Smooth muscle cell (in vitro differentiated cells): ENCODE measurements around the gene KLHL29. TPM values are rescaled to one million over a fixed set of nuclear protein-coding genes. Genes with fewer than 3 reads are reported as not detected.
"Not testable (repeated sequence)": the region's sequence is repeated elsewhere in the genome, so short reads cannot be mapped to it uniquely, and the experiment has no call there.

Experiments used
- DNase-seq: peaks from one replicate; lab custom pipeline; 2025; ENCODE audit not compliant: unreplicated experiment; lab: John Stamatoyannopoulos, UW
- H2AFZ ChIP-seq: fragments of 200-600 bp; sonication (generic); 2 replicates; pipeline ENCODE4 v1.6.0; 2016; ENCODE audit warnings: antibody characterized with exemption, low read depth, mild to moderate bottlenecking
- H3F3A ChIP-seq: fragments of 200-600 bp; sonication (generic); 2 replicates; pipeline ENCODE4 v1.6.0; 2017; ENCODE audit warnings: antibody characterized with exemption, low read depth
- H3K27ac ChIP-seq: fragments of 200-600 bp; sonication (generic); 2 replicates; pipeline ENCODE4 v1.5.1; 2016; ENCODE audit warnings: low read depth, mild to moderate bottlenecking
- H3K27me3 ChIP-seq: fragments of 200-600 bp; sonication (generic); 2 replicates; pipeline ENCODE4 v1.6.1; 2016; ENCODE audit warnings: low read depth, mild to moderate bottlenecking
- H3K36me3 ChIP-seq: fragments of 200-600 bp; sonication (generic); 2 replicates; pipeline ENCODE4 v1.5.1; 2016; ENCODE audit warnings: low read depth
- H3K4me1 ChIP-seq: fragments of 200-600 bp; sonication (generic); 2 replicates; pipeline ENCODE4 v1.5.1; 2016; ENCODE audit warnings: low read depth
- H3K4me2 ChIP-seq: fragments of 200-600 bp; sonication (generic); 2 replicates; pipeline ENCODE4 v1.6.0; 2016; ENCODE audit warnings: mild to moderate bottlenecking
- H3K4me3 ChIP-seq: fragments of 200-600 bp; sonication (generic); 2 replicates; pipeline ENCODE4 v1.5.1; 2016; ENCODE audit warnings: mild to moderate bottlenecking
- H3K79me2 ChIP-seq: fragments of 200-600 bp; sonication (generic); 2 replicates; pipeline ENCODE4 v1.6.0; 2016; ENCODE audit warnings: low read depth, mild to moderate bottlenecking
- H3K9ac ChIP-seq: fragments of 200-600 bp; sonication (generic); 2 replicates; pipeline ENCODE4 v1.6.0; 2016; ENCODE audit warnings: low read depth
- H3K9me3 ChIP-seq: fragments of 200-600 bp; sonication (generic); replicated peaks from 2 replicates; pipeline ENCODE4 v1.5.1; 2016; ENCODE audit warnings: low read depth
- H4K20me1 ChIP-seq: fragments of 200-600 bp; sonication (generic); 2 replicates; pipeline ENCODE4 v1.6.0; 2016; ENCODE audit warnings: low read depth
- CTCF ChIP-seq: fragments of 200-600 bp; sonication (generic); IDR thresholded peaks from 2 replicates; pipeline ENCODE4 v1.5.1; 2017; ENCODE audit warnings: borderline replicate concordance, mild to moderate bottlenecking, antibody characterized with exemption; ENCODE audit not compliant: insufficient read depth, poor library complexity, severe bottlenecking
- WGBS: methylation state at CpG from one replicate; pipeline ENCODE4 v1.1.7; 2016; ENCODE audit warnings: low lambda C conversion rate; 5-methylcytosine and 5-hydroxymethylcytosine counted together
- polyA plus RNA-seq: library from polyadenylated mRNA; unstranded; fragments of >200 nt; fragmentation: Nextera tagmentation; extraction: Ambion mirVana; gene quantifications from 2 replicates; pipeline ENCODE4 v1.2.1, GENCODE V29; 2016
- total RNA-seq: library from RNA; depleted of rRNA; stranded (reverse); fragments of >200 nt; gene quantifications from 2 replicates; pipeline ENCODE4 v1.2.3, GENCODE V29; 2014

Gene KLHL29
- total and polyA plus RNA-seq, 2 experiments from 2014 or later = 3.1 to 6.6 TPM

- H2AFZ ChIP-seq = no peak overlapping the region
- 98% methylated on average over 8 of the region's 8 CpGs for WGBS
- no peaks in the 10 kb centered on the region for H3F3A ChIP-seq
- no peaks in the 10 kb centered on the region for H3K79me2 ChIP-seq
- no peaks in the 10 kb centered on the region for H3K36me3 ChIP-seq
- DNase-seq = no peak
- H3K9ac ChIP-seq = no peak overlapping the region
- H3K4me2 ChIP-seq = no peak overlapping the region
- H3K9me3 ChIP-seq = no peaks in the 10 kb centered on the region
- peaks cover 7% of the 10 kb centered on the region for H3K4me1 ChIP-seq
- H3K4me3 ChIP-seq = no peak overlapping the region
- H3K27me3 ChIP-seq = no peaks in the 10 kb centered on the region
- no peak for TF ChIP-seq CTCF
- no peaks in the 10 kb centered on the region for H4K20me1 ChIP-seq
- H3K27ac ChIP-seq = no peak overlapping the region
These were observed 38.2 kb upstream of the KLHL29 start for GRCh38 chr2:23346781-23347180.

- Histone ChIP-seq H4K20me1 (no peaks in the 10 kb centered on the region), H3K27ac (no peak overlapping the region), H3K4me1 (peaks cover 8% of the 10 kb centered on the region), H2AFZ (no peak overlapping the region), H3K4me3 (no peak overlapping the region), H3K27me3 (no peaks in the 10 kb centered on the region), H3F3A (no peaks in the 10 kb centered on the region), H3K79me2 (no peaks in the 10 kb centered on the region), H3K9ac (no peak overlapping the region), H3K9me3 (no peaks in the 10 kb centered on the region), H3K36me3 (no peaks in the 10 kb centered on the region), H3K4me2 (no peak overlapping the region)
- no peak for DNase-seq
- no peak for TF ChIP-seq CTCF
- WGBS = 92% methylated on average over 18 of the region's 18 CpGs
These were observed 37.4 kb upstream of the KLHL29 start for GRCh38 chr2:23347471-23348092.

GRCh38 chr2:23348093-23348481 is 36.9 kb upstream of the KLHL29 start:
- H3K4me3 ChIP-seq, H3K36me3 ChIP-seq, H3K4me2 ChIP-seq, H4K20me1 ChIP-seq, H3K27ac ChIP-seq, H2AFZ ChIP-seq, DNase-seq, H3K4me1 ChIP-seq, H3F3A ChIP-seq, H3K27me3 ChIP-seq, H3K9me3 ChIP-seq, H3K79me2 ChIP-seq, H3K9ac ChIP-seq: not testable (repeated sequence)
- WGBS = 97% methylated on average over 8 of the region's 10 CpGs

- no peak overlapping the region for H3K4me3 ChIP-seq
- WGBS = 91% methylated on average over 7 of the region's 7 CpGs
- no peak overlapping the region for H2AFZ ChIP-seq
- no peak overlapping the region for H3K4me2 ChIP-seq
- no peak for TF ChIP-seq CTCF
- no peak for DNase-seq
- no peaks in the 10 kb centered on the region for H3K27me3 ChIP-seq
- no peak overlapping the region for H3K27ac ChIP-seq
- H3K36me3 ChIP-seq = no peaks in the 10 kb centered on the region
- H3F3A ChIP-seq = no peaks in the 10 kb centered on the region
- no peaks in the 10 kb centered on the region for H3K9me3 ChIP-seq
- no peaks in the 10 kb centered on the region for H3K79me2 ChIP-seq
- peaks cover 8% of the 10 kb centered on the region for H3K4me1 ChIP-seq
- no peaks in the 10 kb centered on the region for H4K20me1 ChIP-seq
- H3K9ac ChIP-seq = no peak overlapping the region
These were observed 35.5 kb upstream of the KLHL29 start for GRCh38 chr2:23349508-23349907.
